ENCODE results near the gene ABHD8.

Gene ABHD8

DNA sequence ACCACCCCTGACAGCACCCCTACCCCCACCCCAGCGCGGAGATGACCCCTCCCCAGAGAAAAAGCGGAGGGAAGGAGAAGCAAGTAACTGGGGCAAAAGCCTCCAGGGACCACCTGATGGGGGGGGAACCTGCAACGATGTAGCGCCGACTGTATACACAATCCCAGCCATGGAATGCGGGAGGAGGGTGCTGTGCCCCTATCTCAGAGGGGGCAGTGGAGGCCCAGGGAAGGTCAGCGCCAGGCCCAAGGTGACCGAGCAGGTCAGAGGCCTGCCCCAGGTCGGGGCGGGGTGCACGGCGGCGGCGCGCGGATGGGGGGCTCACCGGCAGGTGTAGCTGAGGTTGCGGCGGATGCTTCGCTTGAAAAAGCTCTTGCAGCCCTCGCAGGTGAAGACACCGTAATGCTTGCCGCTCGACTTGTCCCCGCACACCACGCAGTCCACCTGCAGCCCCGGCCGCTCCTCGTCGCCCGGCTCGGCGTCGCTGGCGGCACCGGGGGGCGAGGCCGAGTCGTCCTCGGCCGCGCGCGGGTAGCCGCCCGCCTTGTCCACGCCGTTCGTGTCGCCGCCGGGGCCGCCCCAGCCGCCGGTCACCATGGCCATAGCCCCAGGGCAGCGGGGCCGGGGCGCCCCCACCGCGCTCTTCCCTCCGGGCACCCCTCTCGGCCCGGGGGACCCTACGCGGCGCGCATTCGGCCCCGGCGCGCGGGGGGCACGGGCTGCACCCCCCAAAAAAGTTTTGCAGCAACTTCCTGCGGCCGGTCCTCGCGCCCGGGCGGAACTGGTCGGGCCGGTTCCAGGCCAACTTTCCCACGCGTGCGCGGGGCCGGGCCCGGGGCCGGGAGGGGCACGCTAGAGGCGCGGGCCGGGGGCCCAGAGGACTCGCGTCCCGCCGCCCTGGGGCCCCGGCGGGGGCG, 58.3 kb downstream of the ABHD8 start:
- no CpG with 5 or more reads among the region's 100 CpGs for WGBS (ENCODE audit: extremely low coverage, insufficient coverage, insufficient read length)
- Histone ChIP-seq H2AK5ac (ENCODE audit: low read length) (peak overlapping the region; percentile 51), H3K23ac (ENCODE audit: low read length) (no peak overlapping the region), H3K9ac (ENCODE audit: low read length) (peak overlapping the region; percentile 95), H3K18ac (ENCODE audit: low read length) (peak overlapping the region; percentile 84), H2BK12ac (ENCODE audit: low read length) (peak overlapping the region; percentile 67), H3K4me2 (ENCODE audit: low read length) (peak overlapping the region; percentile 84), H3K4me3 (ENCODE audit: low read depth, low read length) (peak overlapping the region; percentile 95), H4K91ac (ENCODE audit: low read depth, low read length) (peak overlapping the region; percentile 98), H2BK120ac (ENCODE audit: insufficient read depth, low read length, poor library complexity) (peak overlapping the region; percentile 69), H4K8ac (ENCODE audit: low read depth, low read length) (peak overlapping the region; percentile 89), H3K79me2 (ENCODE audit: control insufficient read depth, insufficient read depth, low read length, poor library complexity) (peaks cover 58% of the 10 kb centered on the region), H3K27ac (ENCODE audit: low read depth, low read length) (peak overlapping the region; percentile 95), H4K12ac (ENCODE audit: low read depth, low read length) (peak overlapping the region; percentile 91), H3K14ac (ENCODE audit: low read length) (peak overlapping the region; percentile 81), H3K27me3 (ENCODE audit: insufficient read depth, low read length) (no peaks in the 10 kb centered on the region), H3K36me3 (ENCODE audit: control insufficient read depth in 1 of 2, insufficient read depth in 2 of 2, low read length in 2 of 2) (peaks cover 15 to 17% of the 10 kb centered on the region in 2 experiments), H3K4me1 (ENCODE audit: control insufficient read depth in 1 of 2, insufficient read depth in 2 of 2, low read length in 2 of 2) (peaks cover 33 to 41% of the 10 kb centered on the region in 2 experiments), H3K4ac (ENCODE audit: low read depth, low read length) (peak overlapping the region; percentile 95), H3K79me1 (ENCODE audit: low read length) (peaks cover 61% of the 10 kb centered on the region), H2AFZ (ENCODE audit: insufficient read depth, low read length, poor library complexity) (peak overlapping the region; percentile 12), H2BK5ac (ENCODE audit: low read depth, low read length, poor library complexity) (peak overlapping the region; percentile 94), H3K9me3 (ENCODE audit: insufficient read depth, low read depth, low read length) (peaks cover 7% of the 10 kb centered on the region)
- DNase-seq: peak in 1 of 2 donors; percentile 61

DNA sequence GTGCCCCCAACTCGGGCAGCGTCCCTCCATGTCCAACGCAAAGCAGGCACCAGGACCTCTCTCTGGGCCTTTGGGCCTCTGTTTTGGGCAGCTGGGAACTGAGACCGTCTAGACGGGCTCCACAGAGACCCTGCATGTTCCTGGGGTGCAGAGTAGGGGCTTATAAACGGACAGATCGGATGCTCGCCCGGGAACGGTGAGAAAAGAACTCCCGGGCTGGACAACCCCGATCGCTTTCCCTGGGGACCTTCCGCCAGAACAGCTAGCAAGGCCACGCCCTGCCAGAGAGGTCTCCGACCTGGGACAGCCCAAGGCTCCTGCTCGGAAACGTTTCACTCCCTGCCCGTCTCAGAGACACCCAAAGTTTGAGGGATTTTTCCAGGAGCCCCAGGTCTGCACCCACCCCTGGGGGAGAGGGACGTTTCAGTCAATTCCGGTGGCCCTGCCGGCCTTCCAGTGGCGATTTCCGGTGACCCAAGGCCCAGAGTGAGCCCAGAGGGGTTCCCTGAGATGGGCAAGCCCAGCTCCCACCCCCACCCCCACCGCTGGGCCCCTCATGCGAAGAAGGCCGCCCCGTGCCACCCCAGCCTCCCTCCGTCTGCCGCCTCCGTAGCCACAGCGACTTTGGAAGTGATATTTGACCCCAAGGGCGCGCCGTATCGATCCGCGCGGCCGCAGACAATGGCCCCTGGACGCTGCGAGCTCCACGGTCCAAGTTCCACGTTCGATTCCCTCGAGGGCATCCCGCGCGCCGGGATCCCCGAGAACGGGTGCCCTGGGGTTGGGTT, 59.2 kb downstream of the ABHD8 start:
- Histone ChIP-seq H4K8ac (ENCODE audit: low read depth, low read length) (peak overlapping the region; percentile 89), H3K4me2 (ENCODE audit: low read length) (peak overlapping the region; percentile 84), H3K27me3 (ENCODE audit: insufficient read depth, low read length) (no peaks in the 10 kb centered on the region), H3K9ac (ENCODE audit: low read length) (peak overlapping the region; percentile 95), H3K79me2 (ENCODE audit: control insufficient read depth, insufficient read depth, low read length, poor library complexity) (peaks cover 55% of the 10 kb centered on the region), H3K23ac (ENCODE audit: low read length) (no peak overlapping the region), H2AFZ (ENCODE audit: insufficient read depth, low read length, poor library complexity) (peak overlapping the region; percentile 61), H2BK120ac (ENCODE audit: insufficient read depth, low read length, poor library complexity) (peak overlapping the region; percentile 69), H2BK5ac (ENCODE audit: low read depth, low read length, poor library complexity) (peak overlapping the region; percentile 94), H4K91ac (ENCODE audit: low read depth, low read length) (peak overlapping the region; percentile 98), H3K27ac (ENCODE audit: low read depth, low read length) (peak overlapping the region; percentile 95), H3K9me3 (ENCODE audit: insufficient read depth, low read depth, low read length) (peaks cover 7% of the 10 kb centered on the region), H3K79me1 (ENCODE audit: low read length) (peaks cover 56% of the 10 kb centered on the region), H3K18ac (ENCODE audit: low read length) (peak overlapping the region; percentile 84), H4K12ac (ENCODE audit: low read depth, low read length) (peak overlapping the region; percentile 91), H3K4me1 (ENCODE audit: control insufficient read depth in 1 of 2, insufficient read depth in 2 of 2, low read length in 2 of 2) (peaks cover 29 to 37% of the 10 kb centered on the region in 2 experiments), H3K36me3 (ENCODE audit: control insufficient read depth in 1 of 2, insufficient read depth in 2 of 2, low read length in 2 of 2) (peaks cover 16 to 18% of the 10 kb centered on the region in 2 experiments), H2AK5ac (ENCODE audit: low read length) (peak overlapping the region; percentile 66), H2BK12ac (ENCODE audit: low read length) (no peak overlapping the region), H3K14ac (ENCODE audit: low read length) (peak overlapping the region; percentile 81), H3K4me3 (ENCODE audit: low read depth, low read length) (peak overlapping the region; percentile 95), H3K4ac (ENCODE audit: low read depth, low read length) (peak overlapping the region; percentile 95)
- DNase-seq: peak; percentile 48 to 58
- no CpG with 5 or more reads among the region's 52 CpGs for WGBS (ENCODE audit: extremely low coverage, insufficient coverage, insufficient read length)

DNA sequence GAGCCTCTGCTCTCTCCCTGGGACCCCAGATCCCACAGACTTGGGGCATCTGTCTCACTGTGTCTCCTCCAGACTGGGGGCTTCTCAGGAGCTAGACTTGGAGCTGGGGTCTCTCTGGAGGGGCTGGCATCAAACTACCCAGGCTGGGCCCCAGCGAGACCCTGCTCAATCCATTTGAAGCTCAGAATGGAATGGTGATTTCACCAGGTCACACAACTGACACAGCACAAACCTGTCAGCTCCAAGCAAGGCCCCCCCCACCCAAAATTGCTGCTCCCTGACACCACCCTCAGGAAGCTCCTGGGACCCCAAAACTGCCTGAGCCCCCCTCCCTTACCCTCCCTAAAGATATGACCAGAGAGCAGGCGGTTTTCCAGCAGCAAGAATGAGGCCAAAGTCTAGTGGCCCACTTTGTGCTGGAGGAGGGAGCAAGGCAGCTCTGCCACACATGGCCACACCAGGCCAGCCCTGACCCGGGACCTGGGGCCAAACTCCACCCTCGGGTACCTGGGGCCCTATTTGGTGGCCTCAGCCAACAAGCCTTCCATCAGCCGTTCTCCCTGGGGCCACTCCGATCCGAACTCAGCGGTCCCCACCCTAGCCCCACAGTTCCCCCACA, 59.9 kb downstream of the ABHD8 start:
- peak overlapping the region; percentile 95 for H3K9ac ChIP-seq (ENCODE audit: low read length)
- no peak overlapping the region for H2AFZ ChIP-seq (ENCODE audit: insufficient read depth, low read length, poor library complexity)
- H3K79me1 ChIP-seq (ENCODE audit: low read length): peaks cover 48% of the 10 kb centered on the region
- peaks cover 7% of the 10 kb centered on the region for H3K9me3 ChIP-seq (ENCODE audit: insufficient read depth, low read depth, low read length)
- peak overlapping the region; percentile 84 for H3K18ac ChIP-seq (ENCODE audit: low read length)
- no peak overlapping the region for H2AK5ac ChIP-seq (ENCODE audit: low read length)
- peak overlapping the region; percentile 95 for H3K4ac ChIP-seq (ENCODE audit: low read depth, low read length)
- peak overlapping the region; percentile 34 for H4K8ac ChIP-seq (ENCODE audit: low read depth, low read length)
- H3K36me3 ChIP-seq (ENCODE audit: control insufficient read depth in 1 of 2, insufficient read depth in 2 of 2, low read length in 2 of 2): peaks cover 21 to 24% of the 10 kb centered on the region in 2 experiments
- WGBS (ENCODE audit: extremely low coverage, insufficient coverage, insufficient read length): no CpG with 5 or more reads among the region's 8 CpGs
- H3K4me1 ChIP-seq (ENCODE audit: control insufficient read depth in 1 of 2, insufficient read depth in 2 of 2, low read length in 2 of 2): peaks cover 22 to 30% of the 10 kb centered on the region in 2 experiments
- DNase-seq: no peak
- no peak overlapping the region for H3K23ac ChIP-seq (ENCODE audit: low read length)
- H2BK12ac ChIP-seq (ENCODE audit: low read length): no peak overlapping the region
- H4K91ac ChIP-seq (ENCODE audit: low read depth, low read length): peak overlapping the region; percentile 98
- peak overlapping the region; percentile 69 for H2BK120ac ChIP-seq (ENCODE audit: insufficient read depth, low read length, poor library complexity)
- peak overlapping the region; percentile 94 for H2BK5ac ChIP-seq (ENCODE audit: low read depth, low read length, poor library complexity)
- peak overlapping the region; percentile 84 for H3K4me2 ChIP-seq (ENCODE audit: low read length)
- H3K27ac ChIP-seq (ENCODE audit: low read depth, low read length): peak overlapping the region; percentile 95
- peak overlapping the region; percentile 95 for H3K4me3 ChIP-seq (ENCODE audit: low read depth, low read length)
- peaks cover 57% of the 10 kb centered on the region for H3K79me2 ChIP-seq (ENCODE audit: control insufficient read depth, insufficient read depth, low read length, poor library complexity)
- no peaks in the 10 kb centered on the region for H3K27me3 ChIP-seq (ENCODE audit: insufficient read depth, low read length)
- peak overlapping the region; percentile 81 for H3K14ac ChIP-seq (ENCODE audit: low read length)
- no peak overlapping the region for H4K12ac ChIP-seq (ENCODE audit: low read depth, low read length)

Data from trophoblast cell (in vitro differentiated cells and primary cell).